ENCODE measurements around the gene OARD1.

Gene OARD1

DNA sequence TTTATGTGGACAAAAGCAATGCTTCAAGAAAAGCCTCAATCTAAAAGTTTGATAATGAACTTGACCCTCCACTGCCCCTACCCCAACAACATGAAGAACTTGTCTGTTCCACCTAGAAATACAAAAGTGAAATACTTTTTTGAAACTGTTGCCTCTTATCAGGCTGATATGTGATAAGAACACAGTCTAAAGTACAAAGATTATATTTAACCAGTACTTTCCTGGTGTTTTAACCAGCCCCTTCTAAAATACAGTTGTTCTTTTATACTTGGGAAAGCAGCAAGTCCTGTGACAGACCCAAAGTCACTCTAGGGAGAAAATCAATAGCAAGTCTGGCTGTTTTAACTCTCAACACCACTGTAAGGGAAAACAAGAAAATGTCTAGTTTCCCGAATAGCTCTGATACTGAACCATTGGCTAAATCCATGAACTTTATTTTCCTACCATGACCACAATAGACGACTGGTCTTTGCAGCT is 6.6 kb downstream of the OARD1 start:
- Mint-ChIP-seq H3K4me1 (ENCODE audit: low read depth) (peaks cover 34% of the 10 kb centered on the region), H3K4me3 (no peak overlapping the region), H3K36me3 (ENCODE audit: low read depth) (peaks cover 38% of the 10 kb centered on the region), H3K27me3 (ENCODE audit: low read depth) (no peaks in the 10 kb centered on the region), H3K27ac (no peak overlapping the region), H3K9me3 (no peaks in the 10 kb centered on the region)
- no peak for DNase-seq (ENCODE audit: low spot score)

DNA sequence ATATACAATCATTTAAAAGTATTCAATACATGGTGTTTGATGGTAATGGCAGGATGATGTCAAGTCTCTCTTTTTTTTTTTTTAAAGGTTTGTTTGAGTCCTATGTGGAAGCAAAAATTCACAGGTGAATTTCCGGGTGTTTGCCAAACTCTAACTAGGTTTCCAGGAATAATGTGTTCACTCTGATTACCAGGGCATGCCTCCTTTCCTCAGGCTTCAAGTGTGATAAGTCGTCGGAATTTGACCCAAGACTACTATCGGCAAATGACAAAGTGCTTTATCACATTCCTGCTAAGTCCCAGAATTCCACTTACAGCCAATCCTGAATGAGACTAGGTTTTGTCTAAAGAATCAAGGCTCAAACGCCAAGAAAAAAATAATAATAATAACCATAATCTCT is 7.3 kb downstream of the OARD1 start:
- Mint-ChIP-seq H3K36me3 (ENCODE audit: low read depth) (peaks cover 38% of the 10 kb centered on the region), H3K27me3 (ENCODE audit: low read depth) (no peaks in the 10 kb centered on the region), H3K9me3 (no peaks in the 10 kb centered on the region), H3K4me3 (no peak overlapping the region), H3K27ac (no peak overlapping the region), H3K4me1 (ENCODE audit: low read depth) (peaks cover 28% of the 10 kb centered on the region)
- DNase-seq (ENCODE audit: low spot score) = no peak

DNA sequence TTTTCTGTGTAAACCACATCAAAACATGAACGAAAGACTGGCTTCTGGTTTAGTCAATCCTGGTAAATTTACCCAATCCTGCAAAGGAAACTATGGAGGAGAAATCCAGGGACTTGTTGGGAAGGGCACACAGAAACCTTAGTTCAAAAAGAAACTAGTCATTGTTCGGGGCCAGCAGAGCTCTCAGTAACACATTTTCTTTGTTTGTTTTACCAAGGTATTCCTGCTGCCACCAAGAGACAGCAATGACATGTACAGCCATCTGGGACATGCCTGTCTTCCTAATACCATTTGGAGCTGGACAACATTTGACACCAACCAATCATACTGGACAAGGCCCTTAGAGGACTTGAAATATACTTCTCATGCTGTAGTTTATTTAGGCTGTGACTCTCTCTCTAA is 8.3 kb downstream of the OARD1 start:
- Mint-ChIP-seq H3K27me3 (ENCODE audit: low read depth) (no peaks in the 10 kb centered on the region), H3K27ac (no peak overlapping the region), H3K9me3 (no peaks in the 10 kb centered on the region), H3K4me3 (no peak overlapping the region), H3K4me1 (ENCODE audit: low read depth) (peaks cover 20% of the 10 kb centered on the region), H3K36me3 (ENCODE audit: low read depth) (peaks cover 33% of the 10 kb centered on the region)
- no peak for DNase-seq (ENCODE audit: low spot score)

DNA sequence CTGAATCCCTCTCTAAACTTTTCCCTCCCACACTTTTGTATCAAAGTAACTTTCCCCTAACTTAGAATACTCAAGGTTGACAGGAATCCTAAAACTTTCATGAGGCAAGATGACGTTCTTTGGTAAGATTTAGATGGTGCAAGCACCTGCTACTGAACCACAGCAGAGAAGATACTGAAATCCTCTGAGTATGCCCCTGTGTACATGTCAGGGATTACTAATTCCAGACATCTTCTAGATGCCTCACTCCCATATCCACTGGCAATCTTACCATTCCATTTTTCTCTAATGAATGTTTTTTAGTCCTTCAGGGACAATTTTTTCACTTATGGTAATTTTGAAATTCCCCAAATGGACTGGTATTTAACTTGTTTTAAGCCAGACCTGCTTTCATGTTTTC is 10.1 kb downstream of the OARD1 start:
- peaks cover 24% of the 10 kb centered on the region for H3K36me3 Mint-ChIP-seq (ENCODE audit: low read depth)
- H3K4me3 Mint-ChIP-seq = no peak overlapping the region
- peaks cover 12% of the 10 kb centered on the region for H3K4me1 Mint-ChIP-seq (ENCODE audit: low read depth)
- no peak for DNase-seq (ENCODE audit: low spot score)
- no peak overlapping the region for H3K27ac Mint-ChIP-seq
- H3K9me3 Mint-ChIP-seq = no peaks in the 10 kb centered on the region
- no peaks in the 10 kb centered on the region for H3K27me3 Mint-ChIP-seq (ENCODE audit: low read depth)

DNA sequence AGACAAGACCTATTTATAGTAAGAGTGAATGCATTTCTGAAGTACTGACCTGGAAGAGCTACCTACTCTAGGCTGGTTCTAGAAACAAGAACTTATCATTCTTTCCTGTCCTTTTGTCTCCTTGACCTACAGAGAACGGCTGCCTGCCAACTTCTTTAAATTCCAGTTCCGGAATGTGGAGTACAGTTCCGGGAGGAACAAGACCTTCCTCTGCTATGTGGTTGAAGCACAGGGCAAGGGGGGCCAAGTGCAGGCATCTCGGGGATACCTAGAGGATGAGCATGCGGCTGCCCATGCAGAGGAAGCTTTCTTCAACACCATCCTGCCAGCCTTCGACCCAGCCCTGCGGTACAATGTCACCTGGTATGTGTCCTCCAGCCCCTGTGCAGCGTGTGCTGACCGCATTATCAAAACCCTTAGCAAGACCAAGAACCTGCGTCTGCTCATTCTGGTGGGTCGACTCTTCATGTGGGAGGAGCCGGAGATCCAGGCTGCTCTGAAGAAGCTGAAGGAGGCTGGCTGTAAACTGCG is 10.9 kb downstream of the OARD1 start:
- H3K27ac Mint-ChIP-seq = no peak overlapping the region
- H3K36me3 Mint-ChIP-seq (ENCODE audit: low read depth) = peaks cover 16% of the 10 kb centered on the region
- no peaks in the 10 kb centered on the region for H3K9me3 Mint-ChIP-seq
- no peaks in the 10 kb centered on the region for H3K27me3 Mint-ChIP-seq (ENCODE audit: low read depth)
- peaks cover 5% of the 10 kb centered on the region for H3K4me1 Mint-ChIP-seq (ENCODE audit: low read depth)
- DNase-seq (ENCODE audit: low spot score) = no peak
- no peak overlapping the region for H3K4me3 Mint-ChIP-seq

DNA sequence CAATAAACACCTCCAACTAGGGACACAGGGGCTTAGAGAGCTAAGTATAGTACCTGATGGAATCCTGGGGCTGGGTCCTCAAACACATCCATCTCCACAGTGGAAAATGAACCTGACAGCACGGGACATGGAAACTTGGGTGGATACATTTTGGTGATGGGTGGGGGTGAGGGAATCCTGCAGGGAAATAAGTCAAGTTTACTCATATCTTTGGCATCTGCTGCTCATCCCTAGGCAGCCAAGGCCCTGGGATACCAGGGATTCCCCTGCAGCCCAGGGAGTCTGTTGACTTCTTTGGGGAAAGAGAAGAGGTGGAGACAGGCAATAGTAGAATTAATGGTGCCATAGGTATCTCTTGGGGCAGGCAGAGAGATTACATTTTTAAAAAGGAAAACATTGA is 12.6 kb downstream of the OARD1 start:
- H3K27ac Mint-ChIP-seq = no peak overlapping the region
- H3K9me3 Mint-ChIP-seq = no peaks in the 10 kb centered on the region
- peaks cover 2% of the 10 kb centered on the region for H3K4me1 Mint-ChIP-seq (ENCODE audit: low read depth)
- no peak overlapping the region for H3K4me3 Mint-ChIP-seq
- H3K36me3 Mint-ChIP-seq (ENCODE audit: low read depth) = peaks cover 8% of the 10 kb centered on the region
- DNase-seq (ENCODE audit: low spot score) = no peak
- no peaks in the 10 kb centered on the region for H3K27me3 Mint-ChIP-seq (ENCODE audit: low read depth)

DNA sequence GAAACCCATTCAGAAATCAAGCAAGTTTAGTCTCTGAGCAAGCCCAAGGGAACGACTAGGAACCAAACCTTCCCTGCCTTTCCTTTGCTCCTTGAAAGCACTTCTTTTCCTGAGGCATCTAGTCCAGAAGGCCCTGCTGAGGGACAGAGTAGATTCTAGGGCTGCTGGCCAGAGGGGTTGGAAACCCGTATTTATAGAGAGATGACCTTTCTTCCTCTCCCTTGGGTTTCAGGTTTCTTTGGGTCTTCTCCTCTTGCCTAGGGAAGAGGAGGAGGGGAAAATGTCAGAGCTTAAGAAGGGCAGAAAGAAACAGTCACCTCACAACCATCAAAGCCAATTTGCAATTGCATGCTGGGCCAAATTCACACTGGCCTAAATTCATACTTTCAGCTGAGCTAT is 13.4 kb downstream of the OARD1 start:
- no peaks in the 10 kb centered on the region for H3K9me3 Mint-ChIP-seq
- H3K4me3 Mint-ChIP-seq = no peak overlapping the region
- no peak for DNase-seq (ENCODE audit: low spot score)
- no peaks in the 10 kb centered on the region for H3K27me3 Mint-ChIP-seq (ENCODE audit: low read depth)
- H3K4me1 Mint-ChIP-seq (ENCODE audit: low read depth) = peaks cover 2% of the 10 kb centered on the region
- peaks cover 7% of the 10 kb centered on the region for H3K36me3 Mint-ChIP-seq (ENCODE audit: low read depth)
- H3K27ac Mint-ChIP-seq = peak overlapping the region; percentile 2

DNA sequence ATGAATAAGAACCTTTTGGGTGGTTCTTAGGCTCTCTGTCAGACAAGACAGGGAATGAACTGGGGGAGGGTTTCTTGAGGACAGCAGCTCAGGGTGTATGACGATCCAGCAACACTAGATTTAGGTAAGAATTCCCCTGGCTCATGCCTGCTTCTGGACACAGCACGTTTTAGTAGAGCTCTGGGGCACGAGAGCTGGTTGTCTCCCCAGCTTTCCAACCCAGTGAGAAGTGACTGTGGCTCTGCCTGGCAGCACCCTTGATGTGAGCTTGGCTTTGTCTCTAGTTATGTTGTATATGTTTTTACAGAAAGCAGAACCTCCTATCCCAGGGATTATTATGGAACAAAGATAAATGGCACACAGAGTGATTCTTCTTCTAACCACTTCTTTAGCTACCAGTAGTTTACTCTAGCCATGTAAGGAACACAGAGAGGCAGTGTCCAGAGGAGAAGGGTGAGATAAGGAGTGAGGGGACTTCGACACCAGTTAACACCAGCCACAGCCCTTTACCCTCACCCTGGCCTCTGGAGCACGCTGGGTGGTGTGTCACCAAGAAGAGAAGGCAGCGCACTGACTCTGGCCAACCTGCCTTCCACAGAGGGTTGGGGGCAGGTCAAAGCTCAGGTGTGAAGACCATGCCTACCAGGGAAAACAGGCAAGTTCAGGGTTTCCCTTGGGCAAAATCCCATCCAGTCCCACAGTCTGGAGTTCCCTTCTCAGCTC is 15.2 kb downstream of the OARD1 start:
- H3K27ac Mint-ChIP-seq = no peak overlapping the region
- no peaks in the 10 kb centered on the region for H3K27me3 Mint-ChIP-seq (ENCODE audit: low read depth)
- H3K36me3 Mint-ChIP-seq (ENCODE audit: low read depth) = peaks cover 6% of the 10 kb centered on the region
- peaks cover 2% of the 10 kb centered on the region for H3K9me3 Mint-ChIP-seq
- DNase-seq (ENCODE audit: low spot score) = no peak
- peaks cover 12% of the 10 kb centered on the region for H3K4me1 Mint-ChIP-seq (ENCODE audit: low read depth)
- no peak overlapping the region for H3K4me3 Mint-ChIP-seq

DNA sequence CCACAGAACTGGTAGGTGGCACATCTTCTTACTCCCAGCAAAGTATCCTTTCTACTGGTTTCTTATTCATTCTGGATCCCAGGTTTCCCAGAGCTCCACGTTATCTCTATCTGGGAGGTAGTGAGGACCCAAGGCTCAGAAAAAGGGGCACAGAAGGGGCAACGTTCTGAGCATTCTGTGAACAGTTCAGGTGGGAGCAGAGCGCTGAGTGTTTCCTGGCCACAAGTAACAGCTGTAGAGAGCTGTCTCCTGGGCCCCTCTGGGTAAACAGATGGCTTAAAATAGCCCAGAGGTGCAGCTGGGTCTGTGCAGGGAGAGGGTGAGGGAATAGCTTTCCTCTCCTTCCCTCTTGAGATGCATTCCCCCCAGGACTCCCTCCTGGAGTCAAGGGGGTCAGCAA is 17.0 kb downstream of the OARD1 start:
- no peaks in the 10 kb centered on the region for H3K27me3 Mint-ChIP-seq (ENCODE audit: low read depth)
- peaks cover 4% of the 10 kb centered on the region for H3K9me3 Mint-ChIP-seq

DNA sequence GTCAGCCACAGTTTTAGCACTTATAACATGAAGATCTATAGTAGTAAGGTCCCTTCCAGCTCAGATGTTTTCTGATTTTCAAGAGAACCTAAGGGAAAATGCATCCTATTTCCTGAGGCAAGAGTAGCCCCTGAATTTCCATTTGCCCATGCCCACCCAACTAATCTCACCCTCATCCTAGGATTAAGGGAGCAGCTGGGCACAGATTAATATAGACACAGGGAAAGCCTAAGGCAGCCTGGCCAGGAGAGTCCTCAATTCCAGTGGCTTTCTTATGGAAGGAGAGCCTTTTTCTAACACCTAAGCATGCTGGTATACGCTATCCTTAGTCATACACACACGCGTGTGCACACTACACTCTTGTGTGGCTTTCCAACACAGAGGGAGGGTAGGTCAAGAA is 17.6 kb downstream of the OARD1 start:
- Mint-ChIP-seq H3K4me1 (ENCODE audit: low read depth) (peaks cover 15% of the 10 kb centered on the region), H3K27ac (no peak overlapping the region), H3K4me3 (no peak overlapping the region), H3K9me3 (peaks cover 4% of the 10 kb centered on the region), H3K27me3 (ENCODE audit: low read depth) (no peaks in the 10 kb centered on the region), H3K36me3 (ENCODE audit: low read depth) (peaks cover 5% of the 10 kb centered on the region)
- DNase-seq (ENCODE audit: low spot score) = no peak

More for the DNA sequence above, 17.0 kb downstream of the OARD1 start:
- Mint-ChIP-seq H3K4me3 (no peak overlapping the region), H3K4me1 (ENCODE audit: low read depth) (peaks cover 15% of the 10 kb centered on the region), H3K36me3 (ENCODE audit: low read depth) (peaks cover 8% of the 10 kb centered on the region), H3K27ac (no peak overlapping the region)
- DNase-seq (ENCODE audit: low spot score) = no peak

DNA sequence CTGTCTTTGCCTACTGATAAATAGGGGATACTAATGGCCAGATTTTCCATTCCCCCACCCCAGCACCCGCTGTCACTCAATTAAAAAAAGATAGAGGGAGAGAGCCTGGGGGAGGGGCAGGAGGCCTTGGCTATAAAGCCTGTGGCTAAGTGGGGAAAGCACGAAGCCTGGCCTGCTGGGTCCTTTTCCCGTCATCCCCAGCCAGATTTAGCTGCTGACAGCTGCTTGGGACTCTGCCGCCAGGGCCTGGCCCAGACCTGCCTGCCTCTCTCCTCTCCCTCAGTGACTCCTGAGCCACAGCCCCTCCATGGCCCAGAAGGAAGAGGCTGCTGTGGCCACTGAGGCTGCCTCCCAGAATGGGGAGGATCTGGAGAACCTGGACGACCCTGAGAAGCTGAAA is 19.1 kb downstream of the OARD1 start, which contains the start of gene APOBEC2:
Gene APOBEC2, plus strand, starts transcription at position 162 of the 400 bp plus-strand sequence. Its CDS starts 146 bp downstream, at position 308.
- H3K36me3 Mint-ChIP-seq (ENCODE audit: low read depth) = peaks cover 5% of the 10 kb centered on the region
- peaks cover 4% of the 10 kb centered on the region for H3K9me3 Mint-ChIP-seq
- no peaks in the 10 kb centered on the region for H3K27me3 Mint-ChIP-seq (ENCODE audit: low read depth)
- DNase-seq (ENCODE audit: low spot score) = no peak
- H3K27ac Mint-ChIP-seq = peak within 1 kb of the TSS; percentile 88
- peak within 1 kb of the TSS; percentile 24 for H3K4me3 Mint-ChIP-seq
- H3K4me1 Mint-ChIP-seq (ENCODE audit: low read depth) = peaks cover 13% of the 10 kb centered on the region

DNA sequence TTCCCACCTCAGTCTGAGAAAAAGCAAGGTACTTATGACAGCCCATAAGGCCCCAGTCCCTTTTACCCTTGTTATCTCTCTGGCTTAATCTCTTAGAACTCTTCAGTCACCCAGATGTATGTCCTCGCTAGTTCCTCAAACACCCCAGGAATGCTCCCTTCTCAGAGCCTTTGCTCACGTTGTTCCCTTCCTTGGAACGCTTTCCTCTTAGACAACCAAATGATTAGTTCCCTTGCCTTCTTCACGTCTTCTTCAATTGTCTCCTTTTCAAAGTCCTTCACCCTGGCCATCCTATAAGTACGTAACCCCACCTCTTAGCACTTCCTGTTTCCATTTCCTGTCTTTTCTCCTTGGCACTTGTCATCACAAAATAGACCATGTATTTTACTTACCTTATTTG is 20.3 kb downstream of the OARD1 start:
- Mint-ChIP-seq H3K4me3 (peak overlapping the region; percentile 24), H3K36me3 (ENCODE audit: low read depth) (peaks cover 5% of the 10 kb centered on the region), H3K9me3 (peaks cover 4% of the 10 kb centered on the region), H3K27ac (peak overlapping the region; percentile 88), H3K27me3 (ENCODE audit: low read depth) (no peaks in the 10 kb centered on the region), H3K4me1 (ENCODE audit: low read depth) (peaks cover 13% of the 10 kb centered on the region)
- DNase-seq (ENCODE audit: low spot score) = no peak

DNA sequence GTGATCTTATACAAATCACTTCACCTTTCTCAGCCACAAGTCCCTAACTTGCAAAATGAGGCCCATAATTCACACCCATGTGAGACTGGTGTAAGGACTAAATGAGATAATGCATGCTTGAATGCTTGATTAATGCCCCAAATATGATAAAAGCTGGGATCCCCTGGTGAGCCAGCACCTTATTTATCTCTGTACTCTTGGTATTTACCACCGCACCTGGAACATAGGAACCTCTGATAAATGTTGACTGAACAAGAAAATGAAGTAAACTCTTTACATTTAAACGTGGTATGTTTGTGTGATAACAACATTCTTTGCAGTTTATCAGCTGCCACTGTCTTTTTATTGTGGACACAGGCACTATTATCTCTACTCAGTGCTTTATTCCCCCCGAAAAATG is 21.6 kb downstream of the OARD1 start:
- DNase-seq (ENCODE audit: low spot score) = no peak
- Mint-ChIP-seq H3K27ac (no peak overlapping the region), H3K27me3 (ENCODE audit: low read depth) (no peaks in the 10 kb centered on the region), H3K36me3 (ENCODE audit: low read depth) (peaks cover 5% of the 10 kb centered on the region), H3K9me3 (peaks cover 4% of the 10 kb centered on the region), H3K4me3 (no peak overlapping the region), H3K4me1 (ENCODE audit: low read depth) (peaks cover 13% of the 10 kb centered on the region)

DNA sequence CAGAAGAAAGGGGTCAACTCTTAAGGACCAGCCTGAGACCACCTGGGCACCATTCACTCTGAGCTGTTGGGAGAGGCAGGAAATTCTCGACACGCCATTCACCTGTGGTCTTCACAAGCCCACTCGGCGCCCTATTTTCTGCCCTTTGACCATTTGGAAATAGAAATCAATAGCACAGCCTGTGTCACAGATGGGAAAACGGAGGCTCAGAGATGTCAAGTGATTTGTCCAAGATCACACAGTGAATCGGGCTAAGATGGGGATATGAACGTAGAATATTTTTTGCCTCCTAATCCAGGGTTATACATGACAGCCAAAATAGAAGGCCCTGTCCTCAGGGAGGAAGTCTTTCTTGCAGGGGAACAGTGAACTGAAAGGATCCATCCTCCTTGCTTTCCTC is 22.2 kb downstream of the OARD1 start:
- Mint-ChIP-seq H3K4me1 (ENCODE audit: low read depth) (peaks cover 13% of the 10 kb centered on the region), H3K36me3 (ENCODE audit: low read depth) (peaks cover 5% of the 10 kb centered on the region), H3K9me3 (peaks cover 4% of the 10 kb centered on the region), H3K4me3 (no peak overlapping the region), H3K27ac (no peak overlapping the region), H3K27me3 (ENCODE audit: low read depth) (no peaks in the 10 kb centered on the region)
- no peak for DNase-seq (ENCODE audit: low spot score)
